Fibroblast of skin of abdomen (primary cell): ENCODE data around the gene IL1RN.

ENCODE experiments used
- DNase-seq: peaks from one replicate; pipeline ENCODE4 v3.0.0-alpha.2; 2013

Gene IL1RN

GRCh38 chr2:113157118-113157896, 29.9 kb downstream of the IL1RN start:
- peak; percentile 33 for DNase-seq

- peak; percentile 73 for DNase-seq
Measured at GRCh38 chr2:113157897-113158753, 30.7 kb downstream of the IL1RN start.

- DNase-seq, result peak; percentile 18
Measured at GRCh38 chr2:113158884-113159553, 31.6 kb downstream of the IL1RN start.

- no peak for DNase-seq
Measured at GRCh38 chr2:113160248-113160647, 32.9 kb downstream of the IL1RN start.

GRCh38 chr2:113160962-113161361, 33.6 kb downstream of the IL1RN start:
- no peak for DNase-seq

- DNase-seq, result no peak
Measured at GRCh38 chr2:113162173-113162572, 34.8 kb downstream of the IL1RN start.

GRCh38 chr2:113162869-113163268, 35.5 kb downstream of the IL1RN start:
- DNase-seq, result no peak

GRCh38 chr2:113164215-113164929, 37.0 kb downstream of the IL1RN start:
- no peak for DNase-seq

GRCh38 chr2:113164930-113165585, 37.7 kb downstream of the IL1RN start:
- no peak for DNase-seq

GRCh38 chr2:113166187-113166645, 38.8 kb downstream of the IL1RN start:
- no peak for DNase-seq

- DNase-seq, result no peak
Measured at GRCh38 chr2:113167115-113167932, 39.9 kb downstream of the IL1RN start.

GRCh38 chr2:113167962-113168340, 40.6 kb downstream of the IL1RN start:
- no peak for DNase-seq

GRCh38 chr2:113169002-113169530, 41.7 kb downstream of the IL1RN start:
- DNase-seq, result no peak

- no peak for DNase-seq
Measured at GRCh38 chr2:113169586-113169985, 42.2 kb downstream of the IL1RN start.

GRCh38 chr2:113171334-113172075, 44.1 kb downstream of the IL1RN start:
- DNase-seq, result no peak

- DNase-seq, result no peak
Measured at GRCh38 chr2:113172721-113173541, 45.5 kb downstream of the IL1RN start.

- no peak for DNase-seq
Measured at GRCh38 chr2:113173542-113174375, 46.4 kb downstream of the IL1RN start, which contains the start of gene PSD4. TSS of gene PSD4 (plus strand) at chr2:113173971. CDS start at chr2:113182457, 8,486 bp downstream.

- no peak for DNase-seq
Measured at GRCh38 chr2:113174376-113174750, 47.0 kb downstream of the IL1RN start.
